Motor neuron (in vitro differentiated cells): ENCODE measurements around the gene CD300C. TPM values are rescaled to one million over a fixed set of nuclear protein-coding genes. Genes with fewer than 3 reads are reported as not detected.

ENCODE experiments used
- ATAC-seq, 8 experiments: fragments of 200-7000 bp; cut with Tn5 transposase; replicated peaks in 6 of 8; 2 replicates each; pipeline ENCODE4 v1.8.0; 2021; ENCODE audit warnings: mild to moderate bottlenecking in 8 of 8, moderate library complexity in 8 of 8
- H3K27ac ChIP-seq, 2 donors: fragments of 250-450 bp; sonication (Bioruptor Pico); 2 replicates each; pipeline ENCODE4 v1.9.0; 2021; ENCODE audit warnings: antibody characterized with exemption in 2 of 2, mild to moderate bottlenecking in 2 of 2, moderate library complexity in 1 of 2
- H3K4me1 ChIP-seq, 2 donors: fragments of 250-450 bp; sonication (Bioruptor Pico); replicated peaks in 1 of 2; 2 replicates each; pipeline ENCODE4 v1.6.1; 2021; ENCODE audit warnings: antibody characterized with exemption in 2 of 2, mild to moderate bottlenecking in 2 of 2, moderate library complexity in 1 of 2
- H3K4me3 ChIP-seq, 5 donors: fragments of 250-450 bp; sonication (Bioruptor Pico); 2 replicates each; pipeline ENCODE4 v1.9.0; 2021; ENCODE audit warnings: antibody characterized with exemption in 5 of 5, mild to moderate bottlenecking in 5 of 5, moderate library complexity in 4 of 5
- WGBS, 10 experiments: fragments of 450-650 bp; shearing (Covaris generic); methylation state at CpG; one replicate each; pipeline ENCODE4 v1.0.0; 2022; 5-methylcytosine and 5-hydroxymethylcytosine counted together
- in situ Hi-C, 9 experiments: fragments of 400-800 bp; cut with MboI; loops; one replicate each; pipeline ENCODE4 v1.15.0; 2021; ENCODE audit warnings: low sequenced_read_pairs in 9 of 9, low pct_unique_long_range_greater_than_20kb in 2 of 9; ENCODE audit not compliant: unreplicated experiment in 9 of 9
- total RNA-seq, 8 experiments: library from RNA; unstranded; fragments of 300-600 nt; gene quantifications; 2 replicates each; pipeline versions ENCODE4 v1.2.3 to v1.2.4, GENCODE V29; 2022

Gene CD300C
- total RNA-seq, 8 experiments from 2014 or later: 0.13 to 0.66 (median 0.28) TPM; not detected in 3

DNA sequence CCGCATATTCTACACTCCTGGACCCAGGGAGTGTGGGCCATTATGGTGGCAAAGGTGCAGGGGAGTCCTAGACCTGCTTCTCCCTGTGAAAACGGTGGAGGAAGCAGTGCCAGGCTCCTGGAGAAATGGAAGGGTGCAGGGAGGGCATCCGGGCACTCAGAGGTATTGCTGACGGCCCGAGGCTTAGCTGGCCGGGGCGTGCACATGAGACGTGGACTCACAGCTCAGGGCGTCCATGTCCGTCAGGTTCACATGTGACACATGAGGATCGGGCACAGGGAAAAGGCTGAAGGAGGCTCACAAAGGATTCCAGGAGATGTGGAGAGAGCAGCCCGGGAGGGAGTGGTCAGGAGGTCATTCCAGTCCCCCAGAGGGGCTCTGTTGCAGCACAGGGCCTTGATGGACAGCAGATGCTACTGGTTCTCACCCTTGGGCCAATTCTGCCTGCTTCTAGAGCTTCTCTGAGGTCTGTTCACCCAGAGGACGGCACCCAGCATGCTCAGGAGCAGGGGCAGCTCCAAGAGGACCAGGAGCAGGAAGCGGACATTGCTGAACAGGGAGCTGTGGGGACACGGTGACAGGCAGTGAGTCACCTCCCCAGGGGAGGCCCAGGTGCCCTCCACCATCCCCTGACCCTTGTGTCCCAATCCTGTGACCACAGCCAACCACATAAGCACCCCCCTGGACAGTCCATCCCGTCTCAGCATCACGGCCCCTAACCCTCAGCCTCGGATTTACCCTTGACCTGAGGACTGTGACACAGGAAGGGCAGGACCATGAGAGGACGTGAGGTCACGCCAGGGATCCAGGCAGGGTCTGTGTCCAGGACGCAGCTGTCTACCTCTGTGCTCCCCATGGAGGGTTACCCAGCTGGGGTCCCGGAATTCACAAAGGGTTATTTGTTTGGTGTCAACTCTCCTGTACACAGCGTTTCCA is 4.5 kb downstream of the CD300C start:
- H3K27ac ChIP-seq: no peak overlapping the region
- in situ Hi-C loops: no loop called here
- WGBS, 10 experiments: 0 to 76% (median 43%) methylated on average over 1 to 9 of the region's 23 CpGs; no CpG with 5 or more reads in 3 of the 10 experiments

GRCh38 chr17:74539281-74539820 is 6.6 kb downstream of the CD300C start:
- 40 to 87% (median 63%) methylated on average over 2 to 3 of the region's 10 CpGs; no CpG with 5 or more reads in 6 of the 10 experiments for WGBS, 10 experiments
- Histone ChIP-seq H3K27ac (no peak overlapping the region), H3K4me3 (no peak overlapping the region), H3K4me1 (peaks cover 0 to 7% of the 10 kb centered on the region in 2 donors)
- ATAC-seq: no peak
- in situ Hi-C loops: no loop called here

More for the DNA sequence above, 4.5 kb downstream of the CD300C start:
- no peak for ATAC-seq
- Histone ChIP-seq H3K4me3 (no peak overlapping the region), H3K4me1 (peaks cover 8 to 20% of the 10 kb centered on the region in 2 donors)

DNA sequence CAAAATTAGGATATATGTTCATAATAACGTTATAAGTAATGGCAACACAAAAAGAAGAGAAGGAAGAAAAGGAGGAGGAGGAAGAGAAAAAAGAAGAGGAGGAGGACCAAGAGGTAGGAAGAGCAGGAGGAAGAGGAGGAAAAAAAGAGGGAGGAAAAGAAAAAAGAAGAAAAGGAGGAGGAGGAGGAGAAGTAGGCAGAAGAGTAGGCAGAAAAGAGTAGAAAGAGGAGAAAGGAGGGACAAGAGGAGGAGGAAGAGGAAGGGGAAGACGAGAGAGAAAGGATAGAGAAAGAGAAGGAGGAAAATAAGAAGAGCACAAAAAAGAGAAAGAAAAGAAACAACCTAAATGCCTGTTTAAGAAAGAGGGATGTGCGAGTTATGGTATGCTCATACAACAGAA is 9.0 kb downstream of the CD300C start:
- no peaks in the 10 kb centered on the region for H3K4me1 ChIP-seq
- ATAC-seq: no peak
- WGBS, 10 experiments: 26 to 100% (median 56%) methylated on average over 1 to 3 of the region's 3 CpGs
- H3K4me3 ChIP-seq: no peak overlapping the region
- H3K27ac ChIP-seq: no peak overlapping the region
- in situ Hi-C loops: no loop called here

DNA sequence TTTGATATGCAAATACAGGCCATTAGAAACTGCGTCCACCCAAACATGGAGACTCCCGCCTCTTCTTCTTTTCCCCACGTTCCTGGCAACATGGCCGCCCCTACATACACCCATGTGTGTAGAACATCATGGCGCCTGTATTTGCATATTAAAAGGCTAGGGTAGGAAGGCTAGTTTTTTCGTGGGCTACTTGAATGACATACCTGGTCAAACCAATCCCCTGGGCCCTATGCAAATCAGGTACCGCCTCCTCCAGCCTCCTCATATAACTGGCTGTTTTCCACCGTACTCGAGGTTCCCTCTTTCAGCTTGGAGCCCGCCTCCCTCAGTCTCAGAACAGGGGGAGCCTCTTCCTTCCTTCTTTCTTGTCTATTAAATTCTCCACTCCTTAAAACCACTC is 13.8 kb downstream of the CD300C start:
- H3K4me3 ChIP-seq: no peak overlapping the region
- H3K27ac ChIP-seq: no peak overlapping the region
- 17 to 65% (median 40%) methylated on average over 1 to 8 of the region's 10 CpGs; no CpG with 5 or more reads in 2 of the 10 experiments for WGBS, 10 experiments
- no peaks in the 10 kb centered on the region for H3K4me1 ChIP-seq
- peak in 4 of 8 experiments; percentile 19 to 81 (median 74) for ATAC-seq
- in situ Hi-C loops: no loop called here

DNA sequence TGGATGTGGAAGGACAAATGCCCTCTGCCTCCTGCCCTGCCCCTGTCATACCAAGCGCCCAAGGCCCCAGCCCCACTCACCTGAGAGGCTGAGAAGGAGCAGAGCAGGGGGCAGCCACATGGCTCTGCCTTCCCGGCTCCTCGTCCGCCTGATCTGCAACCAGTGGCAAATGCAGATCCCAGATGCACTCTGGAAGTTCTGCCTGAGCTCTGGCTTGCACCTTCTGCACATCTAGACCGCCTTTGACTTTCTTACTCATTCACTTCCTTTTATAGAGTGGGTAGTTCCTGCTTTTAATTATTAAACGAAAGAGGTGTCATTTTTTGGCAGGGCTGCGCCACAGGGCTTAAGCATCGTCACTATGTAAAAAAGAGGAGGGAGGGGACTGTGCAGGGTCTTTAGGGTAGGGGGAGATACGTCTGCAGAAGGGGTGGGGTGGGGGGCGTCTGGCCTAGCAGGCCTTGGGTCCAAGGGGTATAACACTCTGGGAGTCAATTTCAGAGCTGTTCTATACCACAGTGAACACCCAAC is 14.6 kb downstream of the CD300C start, which contains the start of gene CD300LB:
CD300LB (minus strand) TSS at position 245 of the 531 bp plus-strand sequence; CDS start at position 120, 125 bp downstream.
- Histone ChIP-seq H3K27ac (no peak within 1 kb of the TSS), H3K4me3 (no peak within 1 kb of the TSS), H3K4me1 (no peaks in the 10 kb centered on the region)
- in situ Hi-C loops: no loop called here
- WGBS, 10 experiments: 84 to 92% methylated on average over 2 to 5 of the region's 10 CpGs; no CpG with 5 or more reads in 8 of the 10 experiments
- no peak for ATAC-seq

GRCh38 chr17:74530831-74531150 is 15.1 kb downstream of the CD300C start:
- 8 to 94% (median 61%) methylated on average over 1 to 4 of the region's 5 CpGs; no CpG with 5 or more reads in 5 of the 10 experiments for WGBS, 10 experiments

GRCh38 chr17:74529243-74529642 is 16.7 kb downstream of the CD300C start:
- no peak for ATAC-seq
- H3K4me3 ChIP-seq: no peak overlapping the region
- 40 to 83% (median 77%) methylated on average over 1 to 5 of the region's 5 CpGs; no CpG with 5 or more reads in 4 of the 10 experiments for WGBS, 10 experiments
- no peak overlapping the region for H3K27ac ChIP-seq
- H3K4me1 ChIP-seq: no peaks in the 10 kb centered on the region
- in situ Hi-C loops: no loop called here

More at GRCh38 chr17:74530831-74531150, 15.1 kb downstream of the CD300C start:
- Histone ChIP-seq H3K4me1 (no peaks in the 10 kb centered on the region), H3K27ac (no peak overlapping the region), H3K4me3 (no peak overlapping the region)
- no peak for ATAC-seq
- in situ Hi-C loops: no loop called here

DNA sequence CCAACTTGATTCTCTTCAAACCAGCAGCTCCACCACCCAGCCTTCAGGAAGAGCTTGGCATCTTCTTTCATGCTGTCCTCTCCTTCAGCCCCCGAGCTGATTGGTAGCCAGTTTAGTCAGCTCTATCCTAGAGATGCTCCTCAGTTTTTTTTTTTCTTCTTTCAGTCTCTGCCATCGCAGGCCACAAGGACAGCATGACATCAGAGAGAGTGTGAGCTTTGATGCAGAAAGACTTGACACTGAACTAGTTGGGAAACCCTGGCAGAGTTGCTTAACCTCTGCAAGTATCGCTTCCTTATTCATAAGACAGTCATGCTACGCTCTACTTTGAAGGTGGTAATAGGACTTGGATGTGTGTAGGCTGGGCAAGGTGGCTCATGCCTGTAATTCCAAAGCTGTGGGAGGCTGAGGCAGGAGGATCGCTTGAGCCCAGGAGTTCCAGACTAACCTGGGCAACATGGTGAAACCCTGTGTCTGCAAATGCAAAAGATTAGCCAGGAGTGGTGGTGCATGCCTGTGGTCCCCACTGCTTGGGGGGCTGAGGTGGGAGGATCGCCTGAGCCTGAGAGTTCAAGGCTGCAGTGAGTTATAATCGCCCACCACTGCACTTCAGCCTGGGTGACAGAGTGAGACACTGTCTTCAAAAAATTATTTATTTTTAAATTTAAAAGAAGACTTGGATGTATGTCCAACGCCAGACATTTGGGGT is 17.3 kb downstream of the CD300C start:
- Histone ChIP-seq H3K4me3 (no peak overlapping the region), H3K4me1 (no peaks in the 10 kb centered on the region), H3K27ac (no peak overlapping the region)
- in situ Hi-C loops: no loop called here
- 0 to 93% (median 75%) methylated on average over 1 to 6 of the region's 8 CpGs for WGBS, 10 experiments
- ATAC-seq: peak in 1 of 8 experiments; percentile 15

DNA sequence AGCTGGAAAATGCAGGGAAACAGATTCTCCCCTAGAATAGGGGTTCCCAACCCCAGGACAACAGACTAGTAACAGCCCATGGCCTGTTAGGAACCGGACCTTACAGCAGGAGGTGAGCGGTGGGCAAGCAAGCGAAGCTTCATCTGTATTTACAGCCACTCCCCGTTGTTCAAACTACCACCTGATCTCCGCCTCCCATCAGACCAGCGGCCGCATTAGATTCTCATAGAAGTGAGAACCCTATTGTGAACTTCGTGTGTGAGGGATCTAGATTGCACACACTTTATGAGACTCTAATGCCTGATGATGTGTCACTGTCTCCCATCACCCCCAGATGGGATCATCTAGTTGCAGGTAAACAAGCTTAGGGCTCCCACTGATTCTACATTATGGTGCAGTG is 18.2 kb downstream of the CD300C start:
- WGBS, 10 experiments: 43 to 84% (median 77%) methylated on average over 1 to 8 of the region's 8 CpGs; no CpG with 5 or more reads in 5 of the 10 experiments
- ATAC-seq: no peak
- H3K4me1 ChIP-seq: no peaks in the 10 kb centered on the region
- in situ Hi-C loops: no loop called here
- H3K27ac ChIP-seq: no peak overlapping the region
- no peak overlapping the region for H3K4me3 ChIP-seq

DNA sequence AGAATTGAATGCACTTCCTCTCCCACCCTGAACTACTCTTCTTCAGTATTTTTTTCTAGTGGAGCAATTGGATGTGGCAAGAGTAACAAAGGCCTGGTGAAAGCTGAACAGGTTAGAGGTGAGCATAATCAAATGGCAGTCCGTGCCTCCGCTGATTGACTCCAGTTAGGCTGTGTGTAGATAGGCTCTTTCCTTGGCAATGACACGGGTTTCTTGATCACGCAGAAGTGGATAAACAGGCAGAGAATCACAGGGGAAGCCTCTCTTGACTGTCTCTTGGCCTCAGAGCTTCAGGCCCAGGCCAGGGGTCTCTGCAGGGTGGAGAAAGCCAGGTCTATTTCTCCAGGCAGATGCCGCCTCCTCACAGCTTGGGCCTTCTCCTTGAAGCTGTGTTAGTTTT is 18.8 kb downstream of the CD300C start:
- in situ Hi-C loops: no loop called here
- no peak for ATAC-seq
- Histone ChIP-seq H3K4me3 (no peak overlapping the region), H3K27ac (no peak overlapping the region), H3K4me1 (no peaks in the 10 kb centered on the region)
- WGBS, 10 experiments: 25 to 90% (median 72%) methylated on average over 2 to 5 of the region's 5 CpGs; no CpG with 5 or more reads in 5 of the 10 experiments

- no peaks in the 10 kb centered on the region for H3K4me1 ChIP-seq
- WGBS, 10 experiments: 0 to 90% (median 48%) methylated on average over 1 to 3 of the region's 3 CpGs; no CpG with 5 or more reads in 3 of the 10 experiments
- H3K27ac ChIP-seq: no peak overlapping the region
- ATAC-seq: no peak
- in situ Hi-C loops: no loop called here
- no peak overlapping the region for H3K4me3 ChIP-seq
Observed at GRCh38 chr17:74526681-74527080, 19.2 kb downstream of the CD300C start.

DNA sequence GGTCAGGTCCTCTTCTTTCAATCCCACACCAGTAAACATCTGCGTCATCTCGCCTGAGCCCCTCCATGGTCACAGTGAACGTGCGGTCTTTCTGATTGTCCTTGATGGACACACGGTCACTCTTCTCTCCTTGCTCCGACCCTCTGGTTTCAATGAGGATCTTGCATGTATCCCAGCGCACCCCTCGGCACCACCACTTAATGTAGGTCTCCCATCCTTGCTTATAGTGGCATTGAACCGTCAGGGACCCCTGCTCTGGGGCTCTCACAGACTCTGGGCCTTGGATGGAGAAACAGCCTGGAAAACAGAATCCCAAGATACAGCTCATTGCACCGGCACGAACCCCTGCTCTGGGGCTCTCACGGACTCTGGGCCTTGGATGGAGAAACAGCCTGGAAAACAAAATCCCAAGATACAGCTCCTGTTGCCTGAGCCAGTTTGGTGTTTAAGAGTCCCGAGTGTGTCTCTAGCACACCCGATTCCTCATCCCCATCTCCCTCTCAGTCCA is 20.1 kb downstream of the CD300C start:
- no peak overlapping the region for H3K4me3 ChIP-seq
- no peaks in the 10 kb centered on the region for H3K4me1 ChIP-seq
- H3K27ac ChIP-seq: no peak overlapping the region
- ATAC-seq: no peak
- WGBS, 10 experiments: 17 to 94% (median 58%) methylated on average over 2 to 12 of the region's 14 CpGs; no CpG with 5 or more reads in 2 of the 10 experiments
- in situ Hi-C loops: no loop called here

- ATAC-seq: no peak
Observed at GRCh38 chr17:74525465-74525725, 20.5 kb downstream of the CD300C start.

More at GRCh38 chr17:74525465-74525725, 20.5 kb downstream of the CD300C start:
- Histone ChIP-seq H3K4me3 (no peak overlapping the region), H3K4me1 (no peaks in the 10 kb centered on the region), H3K27ac (no peak overlapping the region)
- in situ Hi-C loops: no loop called here
- WGBS, 10 experiments: 67% methylated on average over 1 of the region's 1 CpG; no CpG with 5 or more reads in 9 of the 10 experiments
